Measurements from ENCODE around the gene TBX10.
"Not testable (repeated sequence)": the region's sequence is repeated elsewhere in the genome, so short reads cannot be mapped to it uniquely, and the experiment has no call there.

TBX10 gene

GRCh38 chr11:67614730-67615714 lies 24.5 kb downstream of the TBX10 start:
- DNase-seq: no peak

- peak; percentile 17 to 30 for DNase-seq
Observed at GRCh38 chr11:67613960-67614715, 25.4 kb downstream of the TBX10 start.

DNA sequence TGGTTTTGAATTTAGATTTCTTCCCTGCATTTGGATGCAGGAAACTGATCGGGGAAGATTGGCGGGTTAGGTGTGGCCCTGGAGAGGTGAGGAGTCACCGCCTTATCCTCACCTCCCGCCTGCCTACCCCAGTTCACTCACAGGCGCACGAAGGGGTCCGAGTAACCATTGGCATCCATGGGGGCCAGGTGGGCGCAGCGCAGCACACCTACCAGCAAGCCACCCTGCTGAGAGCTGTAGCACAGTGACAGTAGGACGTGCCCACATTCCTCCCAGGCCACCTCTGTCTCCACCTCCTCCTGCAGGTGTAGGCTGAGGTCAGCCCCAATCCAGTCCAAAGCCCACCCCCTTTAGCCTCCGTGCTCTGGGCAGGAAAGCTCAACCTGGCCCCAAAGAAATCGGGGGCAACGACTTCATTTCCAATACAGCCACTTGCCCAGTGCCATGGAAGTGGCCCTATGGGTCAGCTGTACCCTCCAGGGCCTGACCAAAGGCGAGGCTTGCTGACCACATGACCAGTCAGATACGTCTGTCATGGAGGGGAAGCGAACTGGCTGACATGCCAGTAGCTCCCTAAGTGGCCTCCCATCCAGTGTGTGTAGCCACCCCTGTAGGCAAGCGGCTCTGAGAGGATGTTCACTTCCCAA lies 26.1 kb downstream of the TBX10 start:
- DNase-seq: no peak

GRCh38 chr11:67612751-67613150 lies 26.8 kb downstream of the TBX10 start:
- DNase-seq: no peak

- DNase-seq: no peak
Observed at GRCh38 chr11:67611704-67612587, 27.6 kb downstream of the TBX10 start.

GRCh38 chr11:67611165-67611564 lies 28.4 kb downstream of the TBX10 start:
- DNase-seq: no peak

DNA sequence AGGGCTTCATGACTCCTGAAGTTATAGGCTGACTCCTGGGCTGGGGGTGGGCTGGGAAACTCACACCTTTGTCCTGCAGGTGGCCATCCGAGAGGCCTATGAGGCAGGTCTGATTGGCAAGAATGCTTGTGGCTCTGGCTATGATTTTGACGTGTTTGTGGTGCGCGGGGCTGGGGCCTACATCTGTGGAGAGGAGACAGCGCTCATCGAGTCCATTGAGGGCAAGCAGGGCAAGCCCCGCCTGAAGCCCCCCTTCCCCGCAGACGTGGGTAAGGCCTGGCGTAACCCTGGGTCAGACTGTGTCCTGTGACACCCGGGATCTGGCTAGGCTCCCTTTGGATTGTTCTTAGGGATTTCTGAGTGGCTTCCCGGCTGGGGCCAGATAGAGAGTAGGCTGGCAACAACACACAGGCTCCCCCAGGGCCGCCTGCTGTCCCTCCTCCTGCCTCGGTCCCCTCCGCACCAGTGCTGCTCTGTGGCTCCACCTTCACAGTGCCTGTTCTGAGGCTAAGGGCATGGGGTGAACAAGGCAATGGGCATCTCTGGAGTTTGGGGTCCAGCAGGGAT lies 29.2 kb downstream of the TBX10 start:
- DNase-seq: no peak

- DNase-seq: no peak
Observed at GRCh38 chr11:67609316-67609715, 30.2 kb downstream of the TBX10 start.

- no peak for DNase-seq
Observed at GRCh38 chr11:67608486-67608885, 31.1 kb downstream of the TBX10 start.

GRCh38 chr11:67607507-67607906 lies 32.1 kb downstream of the TBX10 start:
- no peak for DNase-seq

- DNase-seq: peak; percentile 70 to 92
Observed at GRCh38 chr11:67606492-67607295, 32.9 kb downstream of the TBX10 start, which contains the start of gene NDUFV1. NDUFV1 (plus strand) TSS chr11:67606936; CDS start chr11:67607005, 69 bp downstream.

DNA sequence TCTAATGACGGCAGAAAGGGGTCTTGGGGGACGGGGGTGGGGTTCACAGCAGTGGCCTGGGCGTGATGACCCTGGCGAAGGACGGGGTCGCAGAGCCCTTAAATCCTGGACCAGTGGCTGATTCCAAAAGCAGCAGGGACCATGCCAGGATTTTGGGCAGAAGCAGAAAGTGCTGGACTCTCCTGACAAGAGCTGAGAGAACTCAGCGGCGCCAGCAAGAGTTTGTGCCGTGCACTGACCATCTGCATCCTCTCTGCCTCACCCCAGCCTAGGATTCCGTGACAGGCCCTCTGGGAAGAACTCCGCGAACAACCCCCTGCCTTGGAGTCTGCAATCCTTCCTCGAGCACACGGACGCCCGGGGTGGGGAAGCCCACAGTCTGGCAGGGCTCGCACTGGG lies 33.5 kb downstream of the TBX10 start:
- no peak for DNase-seq

DNA sequence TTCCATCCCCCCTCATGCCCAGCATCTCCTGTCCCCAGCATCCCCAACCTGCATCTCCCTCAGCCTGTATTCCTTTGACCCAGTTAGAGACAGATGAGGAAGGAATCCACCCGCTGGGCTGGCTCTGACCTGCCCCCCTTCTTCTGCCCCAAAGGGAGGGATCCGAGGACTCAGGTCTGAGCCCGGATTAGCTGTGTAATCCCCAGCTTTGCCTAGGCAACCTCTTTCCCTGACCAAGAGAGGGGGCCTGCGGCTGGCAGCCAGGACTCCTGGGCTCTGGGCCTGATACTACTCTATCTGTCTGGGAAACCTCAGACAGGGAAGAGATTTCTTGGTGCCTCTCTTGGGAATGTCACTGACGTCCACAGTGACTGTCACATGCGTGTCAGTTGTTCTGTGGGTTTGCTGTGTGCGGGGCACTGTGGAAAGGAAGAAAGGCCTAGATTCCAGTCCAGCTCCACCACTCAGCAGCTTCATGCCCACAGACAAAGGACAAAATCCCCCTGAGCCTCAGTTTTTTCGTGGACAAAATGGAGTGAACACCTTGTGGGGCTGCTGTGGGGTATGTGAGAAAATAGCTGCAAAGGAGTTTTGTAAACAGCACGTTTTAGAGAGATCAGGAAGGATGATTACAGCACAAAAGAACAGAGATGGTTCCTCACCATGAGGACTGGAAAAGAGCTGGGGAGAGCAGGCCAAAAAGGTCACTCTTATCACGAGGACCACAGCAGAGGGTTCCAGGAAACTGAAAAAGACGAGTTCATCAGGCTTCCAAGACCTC lies 34.1 kb downstream of the TBX10 start:
- DNase-seq: no peak

- no peak for DNase-seq
Observed at GRCh38 chr11:67604815-67605214, 34.7 kb downstream of the TBX10 start.

- DNase-seq: not testable (repeated sequence)
Observed at GRCh38 chr11:67604119-67604518, 35.4 kb downstream of the TBX10 start.

GRCh38 chr11:67601098-67601497 lies 38.5 kb downstream of the TBX10 start:
- DNase-seq: no peak

DNA sequence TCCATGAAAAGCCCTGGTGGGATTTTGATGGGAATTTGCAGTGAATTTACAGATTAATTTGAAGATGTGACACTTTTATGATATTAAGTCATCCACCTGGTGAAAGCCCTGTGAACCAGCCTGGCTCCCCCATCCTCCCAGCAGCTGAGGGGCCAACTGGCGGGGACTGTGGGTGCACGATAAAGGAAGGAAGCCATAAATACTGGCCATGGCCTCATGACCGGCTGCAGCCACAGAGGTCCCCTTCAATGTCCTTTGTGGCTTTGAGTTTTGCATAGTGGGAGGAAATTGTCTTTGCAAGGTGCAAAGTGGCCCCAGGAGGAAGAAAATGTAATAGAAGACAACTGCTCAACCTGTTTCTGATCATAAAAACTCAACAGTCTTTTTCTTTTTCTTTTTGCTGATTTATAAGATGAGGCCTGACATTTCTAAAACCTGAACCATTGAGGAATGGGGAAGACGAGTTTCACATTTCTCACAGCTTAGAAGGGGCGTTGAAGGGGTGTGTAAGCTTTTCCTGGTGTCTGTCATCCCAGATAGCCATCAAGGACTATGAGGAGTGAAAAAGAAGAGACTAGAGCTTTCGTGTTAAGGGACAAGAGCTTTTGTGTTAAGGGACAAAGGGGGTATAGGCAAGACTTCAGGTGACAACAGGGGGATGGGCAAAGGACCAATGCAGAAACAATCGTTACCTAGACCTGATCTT lies 39.1 kb downstream of the TBX10 start:
- no peak for DNase-seq

GRCh38 chr11:67599149-67599548 lies 40.4 kb downstream of the TBX10 start:
- no peak for DNase-seq

- DNase-seq: not testable (repeated sequence)
Observed at GRCh38 chr11:67597963-67598362, 41.6 kb downstream of the TBX10 start.
